Thyroid gland (tissue), 4 donors: Measurements from ENCODE around the gene ANP32A. TPM values are rescaled to one million over a fixed set of nuclear protein-coding genes. Genes with fewer than 3 reads are reported as not detected.
"Not testable (repeated sequence)": the region's sequence is repeated elsewhere in the genome, so short reads cannot be mapped to it uniquely, and the experiment has no call there.

Experiments
- DNase-seq, 2 donors: peaks; one replicate each; pipeline ENCODE4 v3.0.0-alpha.2; 2019
- H3K27ac ChIP-seq, 3 donors: fragments of 200-600 bp; sonication (generic); 1 replicate in 2 of 3; 2 replicates in 1 of 3; pipeline ENCODE4 v1.5.1; 2016 to 2019; ENCODE audit warnings: mild to moderate bottlenecking in 1 of 3, moderate library complexity in 1 of 3
- H3K27me3 ChIP-seq: fragments of 200-600 bp; sonication (generic); one replicate; pipeline ENCODE4 v1.5.1; 2019
- H3K36me3 ChIP-seq, 2 donors: fragments of 200-600 bp; sonication (generic); one replicate each; pipeline ENCODE4 v1.5.1; 2016 to 2019
- H3K4me1 ChIP-seq, 2 donors: fragments of 200-600 bp; sonication (generic); one replicate each; pipeline ENCODE4 v1.5.1; 2017 to 2019
- H3K4me3 ChIP-seq, 3 donors: fragments of 200-600 bp; sonication (generic); replicated peaks in 1 of 3; 1 replicate in 2 of 3; 2 replicates in 1 of 3; pipeline ENCODE4 v1.5.1; 2016; ENCODE audit warnings: mild to moderate bottlenecking in 1 of 3
- H3K9me3 ChIP-seq: fragments of 200-600 bp; sonication (generic); one replicate; pipeline ENCODE4 v1.5.1; 2017
- CTCF ChIP-seq, 6 experiments: fragments of 200-600 bp in 3 of 6; fragments of 450-650 bp in 3 of 6; sonication (generic) in 3 of 6; IDR thresholded peaks; one replicate each; pipeline ENCODE4 v1.5.1; 2016 to 2019; ENCODE audit warnings: antibody characterized with exemption in 6 of 6, mild to moderate bottlenecking in 2 of 6, inconsistent platforms in 1 of 6, moderate library complexity in 1 of 6
- POLR2A ChIP-seq, 2 donors: fragments of 450-650 bp; IDR thresholded peaks; one replicate each; pipeline ENCODE4 v1.6.1; 2017; ENCODE audit warnings: antibody characterized with exemption in 2 of 2, mild to moderate bottlenecking in 2 of 2, moderate library complexity in 1 of 2
- WGBS, 2 donors: methylation state at CpG; one replicate each; pipeline ENCODE4 v1.1.5; 2017; 5-methylcytosine and 5-hydroxymethylcytosine counted together
- intact Hi-C: fragments of 100-400 bp; cut with DNase I; formaldehyde crosslinking; loops from one replicate; pipeline ENCODE4 v1.15.1; 2023
- total RNA-seq, 4 donors: library from RNA; depleted of rRNA; stranded (reverse); fragments of >200 nt; gene quantifications; one replicate each; pipeline ENCODE4 v1.2.3, GENCODE V29; 2016

The ANP32A gene
- total RNA-seq, 4 donors from 2014 or later = 65.4 to 116 (median 79.5) TPM

GRCh38 chr15:68763063-68763462 lies 57.6 kb downstream of the ANP32A start:
- intact Hi-C loops = no loop called here
- no peak for DNase-seq
- Histone ChIP-seq H3K36me3 (no peaks in the 10 kb centered on the region), H3K4me3 (no peak overlapping the region), H3K27ac (no peak overlapping the region), H3K9me3 (no peaks in the 10 kb centered on the region), H3K27me3 (no peaks in the 10 kb centered on the region), H3K4me1 (no peaks in the 10 kb centered on the region)
- TF ChIP-seq CTCF (IDR thresholded peaks at IDR 0.05) (no peak), POLR2A (IDR thresholded peaks at IDR 0.05) (no peak)
- 88 to 92% methylated on average over 4 of the region's 4 CpGs for WGBS, 2 donors

DNA sequence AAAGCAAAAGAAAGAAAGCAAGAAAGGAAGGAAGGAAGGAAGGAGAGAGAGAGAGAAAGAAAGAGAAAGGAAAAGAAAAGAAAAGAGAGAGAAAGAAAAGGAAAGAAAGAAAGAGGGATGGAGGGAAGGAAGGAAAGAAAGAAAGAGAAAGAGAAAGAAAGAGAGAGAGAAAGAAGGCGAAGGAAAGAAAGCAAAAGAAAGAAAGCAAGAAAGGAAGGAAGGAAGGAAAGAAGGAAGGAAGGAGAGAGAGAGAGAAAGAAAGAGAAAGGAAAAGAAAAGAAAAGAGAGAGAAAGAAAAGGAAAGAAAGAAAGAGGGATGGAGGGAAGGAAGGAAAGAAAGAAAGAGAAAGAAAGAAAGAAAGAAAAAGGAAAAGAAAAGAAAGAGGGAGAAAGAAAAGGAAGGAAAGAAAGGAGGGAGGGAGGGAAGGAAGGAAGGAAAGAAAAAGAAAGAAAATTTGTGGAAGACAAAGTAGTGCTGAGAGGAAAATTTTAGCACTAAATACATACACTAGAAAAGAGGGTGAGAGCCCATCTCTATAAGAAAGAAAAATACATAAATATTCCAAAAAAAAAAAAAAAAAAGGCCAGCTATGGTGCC lies 60.6 kb downstream of the ANP32A start:
- intact Hi-C loops, H3K36me3 ChIP-seq, H3K27ac ChIP-seq, H3K27me3 ChIP-seq, H3K4me3 ChIP-seq, H3K9me3 ChIP-seq, H3K4me1 ChIP-seq, DNase-seq: not testable (repeated sequence)
- 79 to 84% methylated on average over 1 of the region's 1 CpG for WGBS, 2 donors

GRCh38 chr15:68755731-68756130 lies 65.0 kb downstream of the ANP32A start:
- Histone ChIP-seq H3K9me3 (no peaks in the 10 kb centered on the region), H3K27me3 (no peaks in the 10 kb centered on the region), H3K4me3 (no peak overlapping the region), H3K36me3 (no peaks in the 10 kb centered on the region), H3K27ac (no peak overlapping the region), H3K4me1 (no peaks in the 10 kb centered on the region)
- TF ChIP-seq POLR2A (IDR thresholded peaks at IDR 0.05) = no peak
- TF ChIP-seq CTCF (IDR thresholded peaks at IDR 0.05) = no peak
- no peak for DNase-seq
- intact Hi-C loops = no loop called here
- 52 to 68% methylated on average over 2 of the region's 2 CpGs for WGBS, 2 donors

DNA sequence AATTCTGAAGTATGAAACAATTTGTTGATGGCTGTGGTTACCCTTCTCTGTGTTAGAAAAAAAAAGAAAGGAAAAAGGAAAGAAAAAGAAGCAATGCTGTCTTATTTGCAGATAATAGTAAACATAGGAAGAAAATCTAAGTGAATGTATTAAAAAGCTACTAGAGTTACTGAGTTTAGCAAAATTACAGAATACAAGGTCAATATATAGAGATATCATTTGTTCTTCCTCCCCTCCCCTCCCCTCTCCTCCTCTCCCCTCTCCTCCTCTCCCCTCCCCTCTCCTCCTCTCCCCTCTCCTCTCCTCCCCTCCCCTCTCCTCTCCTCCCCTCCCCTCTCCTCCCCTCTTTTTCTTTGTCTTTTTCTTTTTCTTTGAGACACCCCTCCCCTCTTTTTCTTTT lies 69.1 kb downstream of the ANP32A start:
- Histone ChIP-seq H3K4me1 (no peaks in the 10 kb centered on the region), H3K27ac (no peak overlapping the region), H3K4me3 (no peak overlapping the region), H3K9me3 (no peaks in the 10 kb centered on the region), H3K36me3 (no peaks in the 10 kb centered on the region), H3K27me3 (no peaks in the 10 kb centered on the region)
- TF ChIP-seq CTCF (IDR thresholded peaks at IDR 0.05) = no peak
- TF ChIP-seq POLR2A (IDR thresholded peaks at IDR 0.05) = no peak
- intact Hi-C loops = no loop called here
- no peak for DNase-seq

GRCh38 chr15:68749793-68750192 lies 70.9 kb downstream of the ANP32A start:
- intact Hi-C loops = no loop called here
- 79 to 89% methylated on average over 2 of the region's 2 CpGs for WGBS, 2 donors
- no peaks in the 10 kb centered on the region for H3K9me3 ChIP-seq
- H3K27ac ChIP-seq = no peak overlapping the region
- H3K4me3 ChIP-seq = no peak overlapping the region
- TF ChIP-seq POLR2A (IDR thresholded peaks at IDR 0.05) (no peak), CTCF (IDR thresholded peaks at IDR 0.05) (no peak)
- DNase-seq = no peak
- H3K4me1 ChIP-seq = no peaks in the 10 kb centered on the region
- no peaks in the 10 kb centered on the region for H3K36me3 ChIP-seq
- no peaks in the 10 kb centered on the region for H3K27me3 ChIP-seq

DNA sequence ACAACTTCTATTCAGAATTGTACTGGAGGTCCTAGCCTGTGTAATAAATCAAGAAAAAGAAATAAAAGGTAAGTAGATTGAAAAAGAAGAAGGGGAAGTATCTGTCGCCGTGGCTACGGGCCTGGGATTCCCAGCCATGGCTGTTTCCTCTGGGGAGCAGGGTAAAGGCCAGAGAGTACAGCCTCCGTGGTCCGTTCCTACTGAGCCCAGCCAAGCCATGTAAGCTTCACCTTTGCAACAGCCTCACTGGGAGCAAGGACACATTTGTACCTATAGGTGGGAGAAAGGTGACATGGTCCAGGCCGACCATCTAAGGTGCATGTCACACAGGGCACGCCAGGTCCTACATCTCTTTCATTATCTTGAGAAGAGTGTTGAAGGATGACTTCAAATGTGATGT lies 71.3 kb downstream of the ANP32A start:
- TF ChIP-seq POLR2A (IDR thresholded peaks at IDR 0.05) = no peak
- no peak for TF ChIP-seq CTCF (IDR thresholded peaks at IDR 0.05)
- Histone ChIP-seq H3K4me3 (no peak overlapping the region), H3K27ac (no peak overlapping the region), H3K36me3 (no peaks in the 10 kb centered on the region), H3K27me3 (no peaks in the 10 kb centered on the region), H3K4me1 (no peaks in the 10 kb centered on the region), H3K9me3 (no peaks in the 10 kb centered on the region)
- no peak for DNase-seq
- intact Hi-C loops = no loop called here
- 91 to 94% methylated on average over 7 of the region's 7 CpGs for WGBS, 2 donors
